Stimulated activated CD8-positive, alpha-beta memory T cell treated with anti-CD3 and anti-CD28 coated beads, Interleukin-2, amount 100 ng/mL, for 1 hour (primary cell): Measurements from ENCODE around the gene SLC5A6.
"Not testable (repeated sequence)": the region's sequence is repeated elsewhere in the genome, so short reads cannot be mapped to it uniquely, and the experiment has no call there.

Experiments
- DNase-seq, 2 donors: peaks; one replicate each; pipeline ENCODE4 v3.0.0-alpha.2; 2020; ENCODE audit warnings: low read depth in 2 of 2

Gene SLC5A6

GRCh38 chr2:27205206-27205605, 6.9 kb downstream of the SLC5A6 start:
- DNase-seq = no peak

GRCh38 chr2:27204566-27204965, 7.5 kb downstream of the SLC5A6 start:
- no peak for DNase-seq

- no peak for DNase-seq
These were observed 8.3 kb downstream of the SLC5A6 start for GRCh38 chr2:27203741-27204140.

GRCh38 chr2:27202854-27203253, 9.2 kb downstream of the SLC5A6 start:
- DNase-seq = no peak

GRCh38 chr2:27201675-27202074, 10.4 kb downstream of the SLC5A6 start:
- DNase-seq = no peak

- no peak for DNase-seq
These were observed 12.8 kb downstream of the SLC5A6 start for GRCh38 chr2:27199241-27199640.

GRCh38 chr2:27198627-27199026, 13.4 kb downstream of the SLC5A6 start:
- DNase-seq = no peak

GRCh38 chr2:27198068-27198467, 14.0 kb downstream of the SLC5A6 start:
- not testable (repeated sequence) for DNase-seq

- DNase-seq = not testable (repeated sequence)
These were observed 16.3 kb downstream of the SLC5A6 start for GRCh38 chr2:27195799-27196198.

- no peak for DNase-seq
These were observed 17.3 kb downstream of the SLC5A6 start for GRCh38 chr2:27194538-27195354.

- DNase-seq = no peak
These were observed 20.8 kb downstream of the SLC5A6 start for GRCh38 chr2:27191070-27191829.

- no peak for DNase-seq
These were observed 22.1 kb downstream of the SLC5A6 start for GRCh38 chr2:27189989-27190388.

GRCh38 chr2:27186613-27187345, 25.3 kb downstream of the SLC5A6 start:
- DNase-seq = no peak

- no peak for DNase-seq
These were observed 26.6 kb downstream of the SLC5A6 start for GRCh38 chr2:27185331-27186026.

- no peak for DNase-seq
These were observed 28.0 kb downstream of the SLC5A6 start for GRCh38 chr2:27184115-27184514.

GRCh38 chr2:27182346-27182745, 29.7 kb downstream of the SLC5A6 start:
- no peak for DNase-seq

- DNase-seq = no peak
These were observed 32.6 kb downstream of the SLC5A6 start for GRCh38 chr2:27179344-27180000.

GRCh38 chr2:27178469-27178868, 33.6 kb downstream of the SLC5A6 start:
- no peak for DNase-seq

- no peak for DNase-seq
These were observed 34.4 kb downstream of the SLC5A6 start for GRCh38 chr2:27177441-27178351.

GRCh38 chr2:27175781-27176180, 36.3 kb downstream of the SLC5A6 start:
- DNase-seq = not testable (repeated sequence)
